Activated CD8-positive, alpha-beta memory T cell treated with anti-CD3 and anti-CD28 coated beads, Interleukin-2, amount 50 U/mL, for 24 hours (primary cell): ENCODE data around the gene ATP10D.

Source experiments
- DNase-seq: peaks from one replicate; pipeline ENCODE4 v3.0.0-alpha.2; 2020; ENCODE audit errors: extremely low read depth

The ATP10D gene

GRCh38 chr4:47590325-47590724 is 105.2 kb downstream of the ATP10D start:
- DNase-seq = no peak

GRCh38 chr4:47597696-47598095 is 112.6 kb downstream of the ATP10D start:
- no peak for DNase-seq

- no peak for DNase-seq
Observed at GRCh38 chr4:47598320-47598719, 113.2 kb downstream of the ATP10D start.

- no peak for DNase-seq
Observed at GRCh38 chr4:47598896-47599295, 113.8 kb downstream of the ATP10D start.

- no peak for DNase-seq
Observed at GRCh38 chr4:47606482-47606881, 121.4 kb downstream of the ATP10D start.

- DNase-seq = no peak
Observed at GRCh38 chr4:47612116-47613023, 127.3 kb downstream of the ATP10D start.

- no peak for DNase-seq
Observed at GRCh38 chr4:47615385-47615784, 130.3 kb downstream of the ATP10D start.

GRCh38 chr4:47617607-47618006 is 132.5 kb downstream of the ATP10D start:
- no peak for DNase-seq

GRCh38 chr4:47619691-47620090 is 134.6 kb downstream of the ATP10D start:
- no peak for DNase-seq

GRCh38 chr4:47621181-47621580 is 136.1 kb downstream of the ATP10D start:
- DNase-seq = no peak

GRCh38 chr4:47624031-47624441 is 139.0 kb downstream of the ATP10D start:
- DNase-seq = no peak

GRCh38 chr4:47631161-47631560 is 146.1 kb downstream of the ATP10D start:
- DNase-seq = no peak

GRCh38 chr4:47639531-47639930 is 154.5 kb downstream of the ATP10D start:
- no peak for DNase-seq

GRCh38 chr4:47640911-47641310 is 155.8 kb downstream of the ATP10D start:
- no peak for DNase-seq

GRCh38 chr4:47641755-47642154 is 156.7 kb downstream of the ATP10D start:
- DNase-seq = no peak

- DNase-seq = no peak
Observed at GRCh38 chr4:47642191-47642830, 157.2 kb downstream of the ATP10D start.
